ENCODE measurements around the gene SCN8A. TPM values are rescaled to one million over a fixed set of nuclear protein-coding genes. Genes with fewer than 3 reads are reported as not detected.
A peak's percentile ranks its signal among the peaks of the same experiment; 100 is the strongest.

SCN8A gene
- polyA plus RNA-seq, 1 experiment = 9.6 TPM

GRCh38 chr12:51850965-51851299 is 259.9 kb downstream of the SCN8A start:
- Histone ChIP-seq H3K27me3 (ENCODE audit: control insufficient read depth, insufficient read depth, low read length) (peaks cover 28% of the 10 kb centered on the region), H3K4me3 (ENCODE audit: low read depth, low read length) (no peak overlapping the region), H3K27ac (ENCODE audit: low read depth, low read length) (no peak overlapping the region), H3K9me3 (ENCODE audit: control insufficient read depth, insufficient read depth, low read length) (peaks cover 3% of the 10 kb centered on the region; the same call in 1 of the 2 replicates)
- no peak for TF ChIP-seq CTCF (IDR thresholded peaks at IDR 0.05; ENCODE audit: low read depth, low read length)
- ChIA-PET CTCF (interaction anchor here (0.6 kb wide), 1 partner anchor 18 kb away, joined by 3 read pairs; no protein-coding TSS in a partner anchor), POLR2A (interaction anchor here (0.6 kb wide), 1 partner anchor 272 kb away, joined by 4 read pairs; no protein-coding TSS in a partner anchor)
- no peak for DNase-seq (ENCODE audit: low read depth, low spot score)

- CTCF ChIA-PET = no interaction called here
- POLR2A ChIA-PET = interaction anchor here (0.6 kb wide), 1 partner anchor 273 kb away, joined by 4 read pairs; no protein-coding TSS in a partner anchor
- peaks cover 3% of the 10 kb centered on the region; the same call in 1 of the 2 replicates for H3K9me3 ChIP-seq (ENCODE audit: control insufficient read depth, insufficient read depth, low read length)
- H3K27ac ChIP-seq (ENCODE audit: low read depth, low read length) = no peak overlapping the region
- no peak overlapping the region for H3K4me3 ChIP-seq (ENCODE audit: low read depth, low read length)
- peaks cover 22% of the 10 kb centered on the region for H3K27me3 ChIP-seq (ENCODE audit: control insufficient read depth, insufficient read depth, low read length)
- TF ChIP-seq CTCF (IDR thresholded peaks at IDR 0.05; ENCODE audit: low read depth, low read length) = no peak
- no peak for DNase-seq (ENCODE audit: low read depth, low spot score)
Measured at GRCh38 chr12:51851413-51852124, 260.5 kb downstream of the SCN8A start.

- Histone ChIP-seq H3K27ac (ENCODE audit: low read depth, low read length) (no peak overlapping the region), H3K4me3 (ENCODE audit: low read depth, low read length) (no peak overlapping the region), H3K9me3 (ENCODE audit: control insufficient read depth, insufficient read depth, low read length) (peaks cover 3% of the 10 kb centered on the region; the same call in 1 of the 2 replicates), H3K27me3 (ENCODE audit: control insufficient read depth, insufficient read depth, low read length) (peaks cover 15% of the 10 kb centered on the region)
- DNase-seq (ENCODE audit: low read depth, low spot score) = no peak
- ChIA-PET POLR2A (no interaction called here), CTCF (no interaction called here)
- TF ChIP-seq CTCF (IDR thresholded peaks at IDR 0.05; ENCODE audit: low read depth, low read length) = no peak
Measured at GRCh38 chr12:51852404-51853137, 261.5 kb downstream of the SCN8A start.

- no peak for TF ChIP-seq CTCF (IDR thresholded peaks at IDR 0.05; ENCODE audit: low read depth, low read length)
- Histone ChIP-seq H3K27ac (ENCODE audit: low read depth, low read length) (no peak overlapping the region), H3K9me3 (ENCODE audit: control insufficient read depth, insufficient read depth, low read length) (no peaks in the 10 kb centered on the region), H3K27me3 (ENCODE audit: control insufficient read depth, insufficient read depth, low read length) (peaks cover 8% of the 10 kb centered on the region), H3K4me3 (ENCODE audit: low read depth, low read length) (peak overlapping the region; percentile 48)
- ChIA-PET CTCF (interaction anchor here (0.7 to 2.2 kb wide), 3 partner anchors 9 to 32 kb away, joined by 3 to 9 read pairs (median 9); no protein-coding TSS in a partner anchor), POLR2A (interaction anchor here (0.6 to 1.1 kb wide), 4 partner anchors 9 to 48 kb away, joined by 3 to 4 read pairs (median 4); no protein-coding TSS in a partner anchor)
- no peak for DNase-seq (ENCODE audit: low read depth, low spot score)
Measured at GRCh38 chr12:51855586-51856428, 264.8 kb downstream of the SCN8A start.
